DND-41 (cell line): ENCODE measurements around the gene MACROD1.

Source experiments
- CTCF ChIP-seq: IDR thresholded peaks from 2 replicates; pipeline ENCODE4 v1.5.1; 2012; ENCODE audit warnings: borderline replicate concordance, low read length, moderate library complexity, mild to moderate bottlenecking; ENCODE audit not compliant: poor library complexity, severe bottlenecking; ENCODE audit errors: extremely low read depth
- EZH2 ChIP-seq: IDR thresholded peaks from 3 replicates; pipeline ENCODE4 v1.6.1; 2012; ENCODE audit warnings: borderline replicate concordance, low read depth, mild to moderate bottlenecking, moderate library complexity, low read length, inconsistent platforms; ENCODE audit not compliant: severe bottlenecking

GRCh38 chr11:64073542-64073941, 92.4 kb downstream of the MACROD1 start:
- TF ChIP-seq CTCF (no peak), EZH2 (no peak)
